ENCODE results near the gene RHBDL1. TPM values are rescaled to one million over a fixed set of nuclear protein-coding genes. Genes with fewer than 3 reads are reported as not detected.

RHBDL1 gene
- total RNA-seq, 1 donor from 2014 or later: 1.1 TPM

DNA sequence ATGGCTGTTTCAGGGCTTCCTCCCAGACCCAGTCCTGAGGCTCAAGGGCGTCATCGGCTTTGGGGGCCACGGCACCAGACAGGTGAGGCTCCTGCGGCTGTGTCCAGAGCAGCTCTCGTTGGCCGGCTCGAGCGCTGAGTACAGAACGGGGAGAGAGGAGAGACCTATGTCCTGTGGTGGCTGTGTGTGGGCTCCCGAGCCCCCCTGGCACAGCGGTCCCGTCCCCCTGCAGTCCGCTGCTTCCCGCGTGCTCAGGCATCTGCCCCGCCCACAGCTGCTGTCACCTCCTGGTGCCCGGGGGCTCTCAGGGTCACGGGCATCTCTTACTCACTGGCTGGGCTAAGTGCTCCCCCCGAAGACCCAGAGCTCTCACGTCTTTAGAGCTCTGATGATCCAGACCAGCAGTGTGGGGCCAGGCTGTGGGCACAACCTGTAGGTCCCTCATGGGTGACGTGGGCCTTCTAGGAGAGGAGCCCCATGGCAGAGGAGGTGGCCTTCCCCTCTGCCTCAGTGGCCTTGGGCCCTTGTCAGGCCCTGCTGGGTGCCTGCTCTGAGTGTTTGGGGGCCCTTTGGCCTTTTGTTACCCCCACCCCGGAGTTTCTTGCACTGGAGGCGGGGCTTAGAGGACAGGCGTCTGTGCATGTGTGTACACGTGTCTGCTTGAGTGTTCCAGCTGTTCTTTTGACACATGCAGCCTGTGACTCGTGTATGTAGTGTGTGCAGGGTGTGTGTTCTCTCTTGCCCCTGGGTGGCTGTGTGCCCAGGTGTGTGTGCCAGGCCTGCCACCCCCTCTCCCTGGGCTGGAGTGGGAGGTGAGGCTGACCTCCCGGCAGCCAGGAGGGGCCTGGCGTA is 22.8 kb upstream of the RHBDL1 start:
- DNase-seq (ENCODE audit: low spot score) (no peak), ATAC-seq (no peak)

DNA sequence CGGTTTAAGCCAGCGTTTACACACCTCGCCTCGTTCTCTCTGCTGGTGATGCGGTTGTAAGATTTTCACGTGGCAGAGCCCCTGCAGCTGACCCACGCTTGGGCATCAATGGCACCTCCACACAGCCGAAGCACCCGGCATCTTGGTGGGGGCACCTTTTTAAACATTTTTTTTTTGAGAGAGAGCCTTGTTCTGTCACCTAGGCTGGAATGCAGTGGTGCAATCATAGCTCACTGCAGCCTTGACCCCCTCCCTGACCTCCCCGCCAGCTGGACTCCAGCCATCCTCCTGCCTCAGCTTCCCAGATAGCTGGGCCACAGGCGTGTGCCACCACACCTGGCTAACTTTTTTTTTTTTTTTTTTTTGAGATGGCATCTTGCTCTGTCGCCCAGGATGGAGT is 21.4 kb upstream of the RHBDL1 start:
- DNase-seq (ENCODE audit: low spot score) (no peak), ATAC-seq (no peak)

DNA sequence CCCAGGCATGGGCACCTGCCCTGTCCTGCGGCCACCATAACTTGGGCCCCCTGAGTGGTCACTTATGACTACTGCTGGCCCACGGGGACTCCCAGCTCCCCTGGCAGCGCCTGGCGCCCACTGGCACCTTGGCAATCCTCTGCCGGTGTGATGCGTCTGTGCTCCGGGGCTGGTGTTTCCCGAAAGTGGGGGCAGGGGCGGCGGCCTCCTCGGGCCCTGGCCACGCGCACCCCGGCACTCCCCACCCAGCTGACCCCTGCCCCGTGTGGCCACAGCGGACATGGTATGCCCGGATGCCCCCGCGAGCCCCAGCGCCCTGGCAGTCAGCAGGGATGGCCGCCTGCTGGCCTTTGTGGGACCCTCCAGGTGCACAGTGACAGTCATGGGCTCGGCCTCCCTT is 18.0 kb upstream of the RHBDL1 start:
- no peak for DNase-seq (ENCODE audit: low spot score)

DNA sequence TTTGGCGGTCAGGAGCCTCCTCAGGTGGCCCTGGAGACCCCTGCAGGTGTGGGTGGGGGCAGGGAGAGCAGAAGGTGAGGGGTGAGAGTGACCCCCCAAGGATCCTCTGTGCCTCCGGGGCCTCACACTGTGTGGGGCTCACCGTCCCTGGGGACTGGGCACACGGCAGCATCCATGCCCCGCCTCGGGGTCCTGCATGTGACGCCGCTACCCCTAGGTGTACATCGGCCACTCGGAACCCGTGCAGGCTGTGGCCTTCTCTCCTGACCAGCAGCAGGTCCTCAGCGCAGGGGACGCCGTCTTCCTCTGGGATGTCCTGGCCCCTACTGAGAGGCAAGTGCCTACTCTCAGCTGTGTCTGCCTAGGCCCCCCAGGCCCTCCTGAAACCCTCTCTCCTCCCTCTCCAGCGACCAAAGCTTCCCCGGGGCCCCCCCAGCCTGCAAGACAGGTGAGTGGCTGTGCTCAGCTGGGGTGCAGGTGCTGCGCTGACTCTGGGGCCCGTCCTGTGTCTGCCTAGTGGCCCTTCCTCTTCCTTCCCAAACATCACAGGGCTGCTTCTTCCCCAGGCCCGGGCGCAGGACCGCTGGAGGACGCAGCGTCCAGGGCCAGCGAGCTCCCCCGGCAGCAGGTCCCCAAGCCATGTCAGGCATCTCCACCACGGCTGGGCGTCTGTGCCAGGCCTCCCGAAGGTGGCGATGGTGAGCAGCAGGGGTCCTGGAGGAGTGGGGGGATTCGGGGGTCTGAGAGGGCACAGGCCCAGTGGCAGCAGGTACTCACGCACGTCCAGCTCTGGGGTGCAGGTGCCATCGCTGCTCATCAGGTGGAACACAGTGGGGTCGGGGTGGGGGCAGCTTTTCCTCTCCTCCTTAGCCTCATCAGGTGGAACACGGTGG is 16.5 kb upstream of the RHBDL1 start:
- ATAC-seq (no peak), DNase-seq (ENCODE audit: low spot score) (no peak)

More for the DNA sequence above, 18.0 kb upstream of the RHBDL1 start:
- ATAC-seq: no peak

DNA sequence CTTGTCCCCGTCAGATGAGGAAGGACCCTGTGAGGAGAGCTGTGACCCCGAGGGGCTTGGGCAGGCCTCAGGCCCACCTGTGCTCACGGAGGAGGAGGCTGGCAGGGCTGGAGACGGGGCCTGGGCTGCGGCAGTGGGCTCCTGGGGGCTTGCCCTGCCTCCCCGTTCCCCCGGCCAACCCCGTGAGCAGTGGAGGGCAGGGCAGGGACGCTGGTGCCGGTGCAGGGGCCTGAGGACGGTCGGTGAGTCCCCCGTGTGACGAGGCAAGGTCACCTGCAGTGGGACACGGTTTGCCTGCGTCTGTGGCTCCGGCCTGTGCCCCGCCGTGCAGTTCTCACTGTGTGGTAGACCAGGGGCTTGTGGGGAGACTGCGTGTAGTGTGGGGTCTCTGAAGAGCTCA is 15.9 kb upstream of the RHBDL1 start:
- DNase-seq (ENCODE audit: low spot score): no peak
- ATAC-seq: no peak

DNA sequence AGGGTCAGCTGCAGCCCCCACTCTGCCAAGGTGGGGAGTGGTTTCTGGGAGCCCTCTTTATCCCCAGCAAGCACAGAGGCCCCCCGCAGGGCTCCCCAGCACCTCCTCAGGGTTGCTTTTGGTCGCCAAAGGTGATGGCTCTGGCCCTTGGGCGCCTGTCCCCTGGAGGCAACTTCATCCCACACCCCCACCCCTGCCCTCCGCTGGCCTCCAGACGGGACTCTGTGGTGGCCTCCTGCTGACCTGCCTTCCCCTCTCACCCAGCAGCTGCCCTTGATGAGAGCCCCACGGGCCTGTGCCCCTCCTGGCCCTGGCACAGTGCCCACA is 15.4 kb upstream of the RHBDL1 start:
- DNase-seq (ENCODE audit: low spot score): no peak
- no peak for ATAC-seq

DNA sequence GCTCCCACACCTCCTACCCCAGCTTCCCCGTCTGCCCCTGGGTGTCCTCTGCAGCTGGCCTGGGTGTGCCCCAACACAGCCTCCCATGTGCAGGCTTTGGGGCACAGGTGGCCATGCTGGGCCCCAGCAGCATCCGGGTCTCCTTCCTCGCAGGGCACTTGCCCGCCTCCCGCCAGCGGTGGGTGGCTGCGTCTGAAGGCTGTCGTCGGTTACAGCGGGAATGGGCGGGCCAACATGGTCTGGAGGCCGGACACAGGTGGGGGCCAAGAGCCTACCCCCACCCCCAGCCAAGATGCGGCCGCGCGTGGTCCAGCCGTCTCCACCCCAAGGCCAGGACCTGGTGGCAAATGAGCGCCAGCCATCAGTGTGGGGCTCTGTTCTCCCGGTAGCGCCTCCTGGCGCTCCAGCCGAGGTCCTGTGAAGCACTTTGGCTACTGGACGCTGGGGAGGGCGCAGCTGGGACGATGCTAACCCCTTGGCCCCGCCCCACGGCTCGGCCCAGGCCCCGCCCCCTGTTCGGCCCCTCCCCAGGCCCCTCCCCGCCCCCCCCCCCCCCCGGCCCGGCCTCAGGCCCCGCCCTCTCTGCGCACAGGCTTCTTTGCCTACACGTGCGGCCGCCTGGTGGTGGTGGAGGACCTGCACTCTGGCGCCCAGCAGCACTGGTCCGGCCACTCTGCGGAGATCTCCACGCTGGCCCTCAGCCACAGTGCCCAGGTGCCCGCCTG is 14.8 kb upstream of the RHBDL1 start:
- peak; percentile 82 for DNase-seq (ENCODE audit: low spot score)
- ATAC-seq: peak; percentile 79

DNA sequence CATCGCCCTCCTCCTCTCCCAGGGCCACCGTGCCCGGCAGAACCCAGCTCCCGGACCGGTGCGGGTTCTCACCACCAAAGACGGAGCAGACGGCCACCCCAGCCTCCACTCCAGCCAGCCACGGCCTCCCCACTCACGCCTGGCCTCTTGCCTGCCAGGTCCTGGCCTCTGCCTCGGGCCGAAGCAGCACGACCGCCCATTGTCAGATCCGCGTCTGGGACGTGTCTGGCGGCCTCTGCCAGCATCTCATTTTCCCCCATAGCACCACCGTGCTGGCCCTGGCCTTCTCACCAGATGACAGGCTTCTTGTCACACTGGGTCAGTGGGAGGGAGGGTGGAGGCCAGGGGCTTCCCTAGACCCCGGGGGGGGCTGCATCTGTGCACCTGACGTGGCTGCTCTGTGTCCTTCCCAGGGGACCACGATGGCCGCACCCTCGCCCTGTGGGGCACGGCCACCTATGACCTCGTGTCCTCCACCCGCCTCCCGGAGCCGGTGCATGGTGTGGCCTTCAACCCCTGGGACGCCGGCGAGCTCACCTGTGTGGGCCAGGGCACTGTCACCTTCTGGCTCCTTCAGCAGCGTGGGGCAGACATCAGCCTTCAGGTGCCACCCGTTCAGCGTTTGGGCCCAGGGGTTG is 14.2 kb upstream of the RHBDL1 start:
- peak; percentile 52 for ATAC-seq
- DNase-seq (ENCODE audit: low spot score): no peak

DNA sequence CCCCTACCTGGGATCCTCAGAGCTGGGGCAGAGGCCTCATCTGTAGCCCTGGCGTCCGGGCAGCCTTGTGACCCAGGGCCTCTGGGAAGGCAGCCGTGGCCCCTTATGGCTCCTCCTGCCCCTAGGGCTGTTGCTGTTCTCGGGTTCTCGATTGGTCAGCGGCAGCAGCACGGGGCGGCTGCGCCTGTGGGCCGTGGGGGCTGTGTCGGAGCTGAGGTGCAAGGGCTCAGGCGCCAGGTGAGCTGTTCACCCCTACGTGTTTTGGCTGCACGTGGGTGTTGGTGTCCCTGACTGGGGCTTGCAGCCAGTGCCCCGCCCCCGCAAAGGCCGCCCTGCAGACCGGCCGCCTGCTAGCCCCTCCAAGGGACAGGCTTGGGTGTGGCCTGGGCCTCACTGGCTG is 13.4 kb upstream of the RHBDL1 start:
- ATAC-seq (no peak), DNase-seq (ENCODE audit: low spot score) (no peak)

DNA sequence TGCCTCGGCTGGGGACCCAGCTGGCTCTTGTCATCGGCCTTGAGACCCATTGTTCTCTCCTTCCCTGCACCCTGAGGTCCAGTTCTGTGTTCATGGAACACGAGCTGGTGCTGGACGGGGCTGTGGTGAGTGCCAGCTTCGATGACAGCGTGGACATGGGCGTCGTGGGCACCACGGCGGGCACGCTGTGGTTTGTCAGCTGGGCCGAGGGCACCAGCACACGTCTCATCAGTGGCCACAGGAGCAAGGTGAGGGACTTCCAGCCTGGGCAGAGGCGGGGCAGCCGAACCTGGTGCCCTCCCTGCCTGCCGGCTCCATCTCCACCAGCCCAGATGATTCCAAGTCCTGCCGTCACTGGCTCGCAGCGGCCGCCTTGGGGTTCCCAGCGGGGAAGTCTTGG is 12.9 kb upstream of the RHBDL1 start:
- DNase-seq (ENCODE audit: low spot score): no peak
- no peak for ATAC-seq

DNA sequence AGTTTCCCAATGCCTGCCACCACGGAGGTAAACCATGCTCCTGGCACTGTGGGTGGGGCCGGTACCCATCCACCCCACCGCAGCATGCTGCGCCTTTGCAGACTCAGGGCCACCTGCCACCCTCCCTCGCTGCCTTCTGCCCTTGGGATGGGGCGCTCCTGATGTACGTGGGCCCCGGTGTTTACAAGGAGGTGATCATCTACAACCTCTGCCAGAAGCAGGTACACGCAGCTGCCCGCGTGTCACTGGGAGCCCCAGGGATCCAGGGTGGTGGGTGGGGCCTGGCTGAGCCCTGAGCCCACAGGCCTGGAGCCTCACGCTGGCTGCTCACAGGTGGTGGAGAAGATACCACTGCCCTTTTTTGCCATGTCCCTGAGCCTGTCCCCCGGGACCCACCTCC is 8.9 kb upstream of the RHBDL1 start:
- DNase-seq (ENCODE audit: low spot score) (no peak), ATAC-seq (no peak)

DNA sequence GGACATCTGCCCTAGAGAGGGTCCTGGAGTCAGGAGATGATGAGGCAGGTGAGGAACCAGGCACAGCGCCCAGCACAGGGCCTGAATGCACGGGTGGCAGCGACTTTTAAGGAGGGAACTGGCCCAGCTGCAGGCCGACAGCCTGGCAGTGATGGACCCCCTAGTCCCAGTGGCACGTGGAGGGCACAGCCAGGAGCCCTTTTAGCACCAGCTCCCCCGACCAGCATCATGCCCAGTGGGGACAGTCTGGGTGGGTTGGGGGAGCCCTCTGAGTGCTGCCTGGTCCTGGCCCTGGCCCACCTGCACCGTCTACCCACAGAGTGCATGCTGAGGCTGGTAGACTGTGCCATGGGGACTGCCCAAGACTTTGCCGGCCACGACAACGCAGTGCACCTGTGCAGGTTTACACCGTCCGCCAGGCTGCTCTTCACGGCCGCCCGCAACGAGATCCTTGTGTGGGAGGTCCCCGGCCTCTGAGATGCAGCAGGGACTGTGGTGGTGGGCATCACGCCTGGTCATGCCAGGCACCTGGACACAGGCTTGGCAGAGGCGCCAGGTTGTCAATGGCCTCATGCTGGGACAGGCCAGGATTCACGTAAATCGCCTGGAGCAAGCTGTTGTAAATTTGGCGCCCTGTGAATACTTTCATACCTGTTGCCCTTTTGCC is 8.2 kb upstream of the RHBDL1 start:
- no peak for ATAC-seq
- no peak for DNase-seq (ENCODE audit: low spot score)

DNA sequence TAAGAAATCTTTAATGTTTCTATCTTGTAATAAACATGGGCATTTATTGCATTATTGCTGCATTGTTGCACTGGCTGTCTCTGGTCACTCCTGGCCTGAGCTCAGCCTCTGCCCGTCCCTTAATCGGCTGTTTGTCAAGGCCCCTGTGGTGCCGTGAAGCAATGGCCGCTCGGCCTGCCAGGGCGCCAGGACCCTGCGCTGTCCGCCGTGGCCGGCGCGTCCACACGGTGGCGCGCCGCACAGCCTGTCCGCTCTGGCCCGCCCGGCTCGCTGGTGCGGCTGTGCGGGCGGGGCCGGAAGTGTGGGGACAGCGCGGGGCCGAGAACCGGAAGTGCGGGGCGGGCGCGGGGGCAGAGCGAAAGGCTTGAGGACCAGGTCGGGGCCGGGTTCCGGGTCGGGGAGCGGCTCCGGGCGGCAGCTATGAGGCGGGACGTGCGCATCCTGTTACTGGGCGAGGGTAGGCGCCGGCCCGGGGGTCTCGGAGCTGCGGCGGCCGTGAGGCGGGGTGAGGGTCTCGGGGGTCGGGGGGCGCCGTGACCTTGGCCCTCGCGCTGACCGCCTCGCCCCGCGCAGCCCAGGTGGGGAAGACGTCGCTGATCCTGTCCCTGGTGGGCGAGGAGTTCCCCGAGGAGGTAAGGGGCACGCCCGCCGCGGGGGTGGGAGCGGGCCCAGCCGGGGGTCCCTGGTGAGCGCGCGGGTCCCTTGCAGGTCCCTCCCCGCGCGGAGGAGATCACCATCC is 7.5 kb upstream of the RHBDL1 start, which contains the start of gene RHOT2:
Gene RHOT2, plus strand, starts transcription at position 353 of the 739 bp plus-strand sequence. Its CDS starts 68 bp downstream, at position 421.
- DNase-seq (ENCODE audit: low spot score) (peak; percentile 93), ATAC-seq (peak; percentile 95)

DNA sequence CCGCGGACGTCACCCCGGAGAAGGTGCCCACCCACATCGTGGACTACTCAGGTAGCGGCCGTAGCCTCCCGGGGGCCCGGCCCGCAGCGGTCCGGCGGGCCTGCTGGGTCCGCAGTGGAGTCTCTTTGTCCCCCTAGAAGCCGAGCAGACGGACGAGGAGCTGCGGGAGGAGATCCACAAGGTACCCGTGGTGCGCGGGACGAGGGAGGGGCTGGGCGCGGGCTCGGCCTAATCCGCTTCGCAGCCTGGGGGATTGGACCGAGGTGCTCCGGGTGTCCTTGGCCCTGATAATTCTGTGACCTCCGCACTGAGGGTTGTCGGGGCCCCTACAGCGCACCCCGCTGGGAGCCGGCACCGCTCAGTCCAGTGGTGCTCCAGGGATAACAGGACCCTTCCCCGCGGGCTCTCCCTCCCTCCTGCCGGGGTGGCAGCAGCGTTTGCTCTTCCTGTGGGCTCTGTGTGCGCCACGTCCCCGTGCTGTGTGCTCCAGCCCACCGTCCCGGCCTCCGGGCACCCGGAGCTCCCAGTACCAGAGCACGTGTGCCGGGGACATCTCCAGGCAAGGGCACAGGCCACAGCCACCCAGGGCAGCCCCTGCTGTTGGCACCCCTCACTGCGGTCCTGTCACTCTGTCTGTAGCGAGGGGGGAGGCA is 6.8 kb upstream of the RHBDL1 start:
- DNase-seq (ENCODE audit: low spot score): no peak
- ATAC-seq: peak; percentile 3

DNA sequence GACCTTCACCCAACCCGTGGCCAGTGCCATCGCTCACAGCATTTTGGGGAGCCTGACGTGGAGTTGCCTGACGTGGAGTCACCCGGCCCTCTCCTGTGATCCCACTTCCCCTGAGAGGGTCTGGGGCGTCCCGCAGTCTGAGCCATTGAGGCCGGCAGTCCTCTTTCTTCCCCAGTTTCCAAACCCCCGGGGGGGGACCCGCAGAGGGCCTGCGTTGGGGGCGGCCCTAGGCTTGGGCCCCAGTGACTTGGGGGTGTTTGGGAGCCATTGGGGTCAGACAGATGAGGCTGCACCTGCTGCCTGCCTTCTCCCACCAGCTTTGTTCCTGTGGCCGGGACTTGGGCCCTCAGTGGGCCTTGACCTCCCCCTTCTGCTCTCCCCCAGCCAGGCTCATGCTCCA is 5.8 kb upstream of the RHBDL1 start:
- no peak for DNase-seq (ENCODE audit: low spot score)
- ATAC-seq: no peak

DNA sequence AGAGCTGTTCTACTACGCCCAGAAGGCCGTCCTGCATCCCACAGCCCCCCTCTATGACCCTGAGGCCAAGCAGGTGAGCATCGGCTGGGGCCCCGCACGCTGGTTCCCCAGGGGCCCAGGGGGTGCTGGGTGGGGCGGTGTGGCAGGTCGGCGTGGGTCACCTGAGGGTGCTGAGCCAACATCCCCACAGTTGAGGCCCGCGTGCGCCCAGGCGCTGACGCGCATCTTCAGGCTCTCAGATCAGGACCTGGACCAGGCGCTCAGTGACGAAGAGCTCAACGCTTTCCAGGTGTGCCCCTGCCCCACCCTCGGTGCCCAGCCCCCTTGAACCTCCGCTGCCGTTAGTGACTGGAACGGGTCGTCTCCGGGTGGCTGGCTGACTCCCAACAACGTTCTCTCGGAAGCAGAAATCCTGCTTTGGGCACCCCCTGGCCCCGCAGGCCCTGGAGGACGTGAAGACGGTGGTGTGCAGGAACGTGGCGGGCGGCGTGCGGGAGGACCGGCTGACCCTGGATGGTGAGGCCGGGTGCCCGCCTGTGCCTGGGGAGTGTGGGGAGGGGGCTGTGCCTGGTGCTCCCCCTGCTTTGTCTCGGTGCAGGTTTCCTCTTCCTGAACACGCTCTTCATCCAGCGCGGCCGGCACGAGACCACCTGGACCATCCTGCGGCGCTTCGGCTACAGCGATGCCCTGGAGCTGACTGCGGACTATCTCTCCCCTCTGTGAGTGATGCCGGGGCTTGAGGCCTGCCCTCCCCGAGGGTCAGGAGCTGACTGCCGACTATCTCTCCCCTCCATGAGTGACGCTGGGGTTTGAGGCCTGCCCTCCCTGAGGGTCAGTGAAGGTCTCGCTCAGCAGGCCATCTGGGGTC is 4.8 kb upstream of the RHBDL1 start:
- ATAC-seq (no peak), DNase-seq (ENCODE audit: low spot score) (no peak)

DNA sequence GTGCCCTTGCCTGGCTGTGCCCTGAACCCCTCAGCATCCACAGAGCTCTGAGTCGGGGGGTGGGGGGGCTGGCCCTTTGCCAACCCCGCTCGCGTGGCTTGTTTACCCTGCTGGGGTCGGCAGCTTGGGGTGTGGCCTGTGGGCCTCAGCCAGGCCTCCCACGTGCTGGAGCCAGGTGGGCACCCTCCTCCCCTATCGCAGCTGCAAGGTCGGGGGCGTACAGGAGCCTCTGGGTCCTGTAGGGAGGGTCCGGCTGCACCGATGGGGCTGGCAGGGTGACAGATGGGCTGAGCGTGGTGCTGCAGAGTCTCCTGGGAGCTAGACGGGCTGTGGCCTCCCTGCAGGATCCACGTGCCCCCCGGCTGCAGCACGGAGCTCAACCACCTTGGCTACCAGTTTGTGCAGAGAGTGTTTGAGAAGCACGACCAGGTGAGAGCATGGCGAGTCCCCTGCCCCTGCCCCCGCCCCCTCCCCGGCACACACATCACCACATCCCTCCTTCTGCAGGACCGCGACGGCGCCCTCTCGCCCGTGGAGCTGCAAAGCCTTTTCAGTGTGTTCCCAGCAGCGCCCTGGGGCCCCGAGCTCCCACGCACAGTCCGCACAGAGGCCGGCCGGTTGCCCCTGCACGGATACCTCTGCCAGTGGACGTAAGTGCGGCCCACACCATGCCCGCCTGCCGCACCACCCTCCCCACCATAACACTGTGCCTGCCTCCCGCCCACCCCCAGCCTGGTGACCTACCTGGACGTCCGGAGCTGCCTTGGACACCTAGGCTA is 3.9 kb upstream of the RHBDL1 start:
- DNase-seq (ENCODE audit: low spot score): no peak

More for the DNA sequence above, 3.9 kb upstream of the RHBDL1 start:
- ATAC-seq: no peak
